ENCODE measurements around the gene CDK19.

Gene CDK19

DNA sequence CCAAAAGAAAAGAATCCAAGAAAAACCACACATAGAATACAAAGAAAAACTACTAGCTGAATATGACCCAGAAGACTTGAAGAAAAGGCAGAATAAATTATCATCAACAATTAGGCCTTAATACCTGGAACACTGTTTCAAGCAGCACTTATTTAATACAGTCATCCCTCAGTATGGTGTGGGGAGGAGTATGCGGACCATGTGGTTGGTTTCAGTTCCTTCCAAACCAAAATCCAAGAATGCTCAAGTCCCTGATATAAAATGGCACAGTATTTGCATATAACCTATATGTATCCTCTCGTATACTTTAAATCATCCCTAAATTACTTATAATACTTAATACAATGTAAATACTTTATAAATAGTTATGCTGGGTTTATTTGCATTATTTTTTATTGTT lies 16.1 kb downstream of the CDK19 start:
- Histone ChIP-seq H2BK120ac (ENCODE audit: low read depth, low read length) (no peak overlapping the region), H3K27me3 (ENCODE audit: control insufficient read depth in 1 of 2, insufficient read depth in 1 of 2, low read length in 2 of 2) (no peaks in the 10 kb centered on the region), H3K27ac (ENCODE audit: low read length, poor library complexity, severe bottlenecking) (no peak overlapping the region), H3K9me3 (ENCODE audit: control insufficient read depth, low read length) (peaks cover 4% of the 10 kb centered on the region), H2AFZ (ENCODE audit: low read depth, low read length) (no peak overlapping the region), H3K4me1 (ENCODE audit: control insufficient read depth, insufficient read depth, low read depth, low read length) (no peaks in the 10 kb centered on the region), H3K14ac (ENCODE audit: low read length in 2 of 2) (no peak overlapping the region), H3K79me1 (replicated peaks; ENCODE audit: low read length, poor library complexity, severe bottlenecking) (peaks cover 22% of the 10 kb centered on the region), H3K9ac (ENCODE audit: low read length) (no peak overlapping the region), H3K36me3 (ENCODE audit: control insufficient read depth in 1 of 2, insufficient read depth in 2 of 2, low read depth in 1 of 2, low read length in 2 of 2) (no peaks in the 10 kb centered on the region), H2BK15ac (ENCODE audit: low read depth, poor library complexity, severe bottlenecking) (no peak overlapping the region), H4K91ac (ENCODE audit: low read length) (no peak overlapping the region), H3K4ac (ENCODE audit: low read depth in 1 of 2, low read length in 2 of 2) (no peak overlapping the region), H2BK12ac (ENCODE audit: low read length in 2 of 2) (no peak overlapping the region), H2BK5ac (ENCODE audit: low read depth, low read length, poor library complexity, severe bottlenecking) (no peak overlapping the region), H4K8ac (ENCODE audit: low read length) (no peak overlapping the region), H3K23ac (ENCODE audit: low read length in 2 of 2) (no peak overlapping the region), H2AK5ac (ENCODE audit: low read length, severe bottlenecking) (no peak overlapping the region), H3K18ac (ENCODE audit: low read depth in 1 of 2, low read length in 2 of 2) (no peak overlapping the region), H3K4me2 (ENCODE audit: low read length, poor library complexity, severe bottlenecking) (no peak overlapping the region), H3K4me3 (ENCODE audit: insufficient read depth in 1 of 2, low read depth in 1 of 2, low read length in 2 of 2) (no peak overlapping the region)
- WGBS, result 100% methylated on average over 1 of the region's 2 CpGs
- DNase-seq, result no peak

DNA sequence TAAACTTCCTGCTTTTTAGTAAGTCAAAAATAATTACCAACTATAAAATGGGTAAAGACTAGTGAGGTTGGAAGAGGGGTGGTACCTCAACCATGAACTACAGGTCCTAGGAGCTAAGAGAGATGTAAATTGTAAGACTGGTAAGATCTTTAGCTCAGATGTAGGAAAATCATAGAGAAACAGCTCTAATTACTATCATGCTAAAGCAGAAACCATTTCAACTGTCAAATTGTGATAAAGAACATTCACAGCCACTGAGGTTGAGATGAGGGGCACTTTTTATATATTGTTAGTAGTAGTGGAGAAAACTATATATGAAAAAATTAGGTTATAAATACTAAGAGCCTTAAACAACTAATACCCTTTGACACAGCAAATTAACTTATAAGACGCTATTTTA lies 20.0 kb downstream of the CDK19 start:
- Histone ChIP-seq H3K4ac (ENCODE audit: low read depth in 1 of 2, low read length in 2 of 2) (no peak overlapping the region), H3K4me1 (ENCODE audit: control insufficient read depth, insufficient read depth, low read depth, low read length) (no peaks in the 10 kb centered on the region), H3K27ac (ENCODE audit: low read length, poor library complexity, severe bottlenecking) (no peak overlapping the region), H3K14ac (ENCODE audit: low read length in 2 of 2) (no peak overlapping the region), H2BK15ac (ENCODE audit: low read depth, poor library complexity, severe bottlenecking) (no peak overlapping the region), H3K27me3 (ENCODE audit: control insufficient read depth in 1 of 2, insufficient read depth in 1 of 2, low read length in 2 of 2) (no peaks in the 10 kb centered on the region), H4K91ac (ENCODE audit: low read length) (no peak overlapping the region), H2AFZ (ENCODE audit: low read depth, low read length) (no peak overlapping the region), H2BK12ac (ENCODE audit: low read length in 2 of 2) (no peak overlapping the region), H3K4me3 (ENCODE audit: insufficient read depth in 1 of 2, low read depth in 1 of 2, low read length in 2 of 2) (no peak overlapping the region), H3K9ac (ENCODE audit: low read length) (no peak overlapping the region), H3K36me3 (ENCODE audit: control insufficient read depth in 1 of 2, insufficient read depth in 2 of 2, low read depth in 1 of 2, low read length in 2 of 2) (no peaks in the 10 kb centered on the region), H3K18ac (ENCODE audit: low read depth in 1 of 2, low read length in 2 of 2) (no peak overlapping the region), H2BK120ac (ENCODE audit: low read depth, low read length) (no peak overlapping the region), H2BK5ac (ENCODE audit: low read depth, low read length, poor library complexity, severe bottlenecking) (no peak overlapping the region), H3K4me2 (ENCODE audit: low read length, poor library complexity, severe bottlenecking) (no peak overlapping the region), H3K23ac (ENCODE audit: low read length in 2 of 2) (no peak overlapping the region), H3K9me3 (ENCODE audit: control insufficient read depth, low read length) (no peaks in the 10 kb centered on the region), H4K8ac (ENCODE audit: low read length) (no peak overlapping the region), H3K79me1 (replicated peaks; ENCODE audit: low read length, poor library complexity, severe bottlenecking) (peaks cover 13% of the 10 kb centered on the region), H2AK5ac (ENCODE audit: low read length, severe bottlenecking) (no peak overlapping the region)
- WGBS, result no CpG with 5 or more reads among the region's 1 CpG
- no peak for DNase-seq

DNA sequence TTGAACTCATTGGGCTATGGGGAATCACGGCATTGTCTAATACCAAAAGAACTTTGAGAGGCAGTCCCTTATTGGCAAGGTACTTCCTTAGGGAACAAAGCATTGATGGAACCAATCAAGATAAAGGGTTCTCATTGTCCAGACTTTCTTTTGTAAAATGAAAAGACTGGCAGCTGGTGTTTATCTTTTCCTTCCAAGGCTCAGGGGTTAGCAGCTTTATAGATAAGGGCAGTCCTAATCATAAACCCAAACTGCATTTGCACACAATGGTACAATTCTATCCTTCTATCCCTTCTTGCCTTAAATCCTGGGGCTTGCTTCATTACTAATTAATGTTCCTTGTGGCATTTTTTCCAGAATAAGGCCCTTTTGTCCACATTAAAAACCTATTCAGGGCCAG lies 28.6 kb downstream of the CDK19 start:
- Histone ChIP-seq H2AK5ac (ENCODE audit: low read length, severe bottlenecking) (no peak overlapping the region), H3K79me1 (replicated peaks; ENCODE audit: low read length, poor library complexity, severe bottlenecking) (peaks cover 26% of the 10 kb centered on the region), H3K4me1 (ENCODE audit: control insufficient read depth, insufficient read depth, low read depth, low read length) (no peaks in the 10 kb centered on the region), H2BK12ac (ENCODE audit: low read length in 2 of 2) (no peak overlapping the region), H2BK15ac (ENCODE audit: low read depth, poor library complexity, severe bottlenecking) (no peak overlapping the region), H2AFZ (ENCODE audit: low read depth, low read length) (no peak overlapping the region), H3K14ac (ENCODE audit: low read length in 2 of 2) (no peak overlapping the region), H3K27me3 (ENCODE audit: control insufficient read depth in 1 of 2, insufficient read depth in 1 of 2, low read length in 2 of 2) (no peaks in the 10 kb centered on the region), H3K4ac (ENCODE audit: low read depth in 1 of 2, low read length in 2 of 2) (no peak overlapping the region), H2BK5ac (ENCODE audit: low read depth, low read length, poor library complexity, severe bottlenecking) (no peak overlapping the region), H3K18ac (ENCODE audit: low read depth in 1 of 2, low read length in 2 of 2) (no peak overlapping the region), H3K9ac (ENCODE audit: low read length) (no peak overlapping the region), H3K27ac (ENCODE audit: low read length, poor library complexity, severe bottlenecking) (no peak overlapping the region), H3K4me3 (ENCODE audit: insufficient read depth in 1 of 2, low read depth in 1 of 2, low read length in 2 of 2) (no peak overlapping the region), H3K4me2 (ENCODE audit: low read length, poor library complexity, severe bottlenecking) (no peak overlapping the region), H3K36me3 (ENCODE audit: control insufficient read depth in 1 of 2, insufficient read depth in 2 of 2, low read depth in 1 of 2, low read length in 2 of 2) (peaks cover 0 to 2% of the 10 kb centered on the region in 2 experiments), H3K9me3 (ENCODE audit: control insufficient read depth, low read length) (peaks cover 12% of the 10 kb centered on the region), H4K91ac (ENCODE audit: low read length) (no peak overlapping the region), H2BK120ac (ENCODE audit: low read depth, low read length) (no peak overlapping the region), H4K8ac (ENCODE audit: low read length) (no peak overlapping the region), H3K23ac (ENCODE audit: low read length in 2 of 2) (no peak overlapping the region)
- 97% methylated on average over 1 of the region's 1 CpG for WGBS
- DNase-seq, result no peak

DNA sequence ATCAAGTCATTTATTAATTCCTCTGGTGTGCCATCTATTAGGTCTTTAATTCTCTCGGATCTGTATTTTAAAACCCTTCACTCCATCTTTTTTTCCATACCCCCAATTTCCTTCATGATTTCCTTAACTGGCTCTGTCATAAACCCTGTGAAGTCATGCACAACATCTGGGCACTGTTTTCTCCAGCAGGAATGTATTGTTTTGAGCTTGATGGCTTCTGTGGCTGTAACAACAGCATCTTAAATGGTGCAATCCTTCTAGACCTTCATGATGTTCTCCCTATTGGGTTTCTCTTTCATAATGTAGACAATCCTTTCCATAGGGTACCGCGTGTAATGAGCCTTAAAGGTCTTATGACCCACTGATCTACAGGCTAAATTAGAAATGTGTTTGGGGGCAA lies 29.0 kb downstream of the CDK19 start:
- no peak overlapping the region for H3K14ac ChIP-seq (ENCODE audit: low read length in 2 of 2)
- H3K9ac ChIP-seq (ENCODE audit: low read length), result no peak overlapping the region
- no peaks in the 10 kb centered on the region for H3K4me1 ChIP-seq (ENCODE audit: control insufficient read depth, insufficient read depth, low read depth, low read length)
- H2BK120ac ChIP-seq (ENCODE audit: low read depth, low read length), result no peak overlapping the region
- no peak overlapping the region for H4K91ac ChIP-seq (ENCODE audit: low read length)
- H3K18ac ChIP-seq (ENCODE audit: low read depth in 1 of 2, low read length in 2 of 2), result no peak overlapping the region
- H3K4ac ChIP-seq (ENCODE audit: low read depth in 1 of 2, low read length in 2 of 2), result no peak overlapping the region
- H2BK5ac ChIP-seq (ENCODE audit: low read depth, low read length, poor library complexity, severe bottlenecking), result no peak overlapping the region
- no peak overlapping the region for H2AFZ ChIP-seq (ENCODE audit: low read depth, low read length)
- H2BK15ac ChIP-seq (ENCODE audit: low read depth, poor library complexity, severe bottlenecking), result no peak overlapping the region
- no peak overlapping the region for H2BK12ac ChIP-seq (ENCODE audit: low read length in 2 of 2)
- H2AK5ac ChIP-seq (ENCODE audit: low read length, severe bottlenecking), result no peak overlapping the region
- H4K8ac ChIP-seq (ENCODE audit: low read length), result no peak overlapping the region
- H3K4me3 ChIP-seq (ENCODE audit: insufficient read depth in 1 of 2, low read depth in 1 of 2, low read length in 2 of 2), result no peak overlapping the region
- no peaks in the 10 kb centered on the region for H3K27me3 ChIP-seq (ENCODE audit: control insufficient read depth in 1 of 2, insufficient read depth in 1 of 2, low read length in 2 of 2)
- H3K23ac ChIP-seq (ENCODE audit: low read length in 2 of 2), result no peak overlapping the region
- WGBS, result 100% methylated on average over 3 of the region's 3 CpGs
- no peak overlapping the region for H3K4me2 ChIP-seq (ENCODE audit: low read length, poor library complexity, severe bottlenecking)
- DNase-seq, result no peak
- H3K79me1 ChIP-seq (replicated peaks; ENCODE audit: low read length, poor library complexity, severe bottlenecking), result peaks cover 31% of the 10 kb centered on the region
- peaks cover 0 to 2% of the 10 kb centered on the region in 2 experiments for H3K36me3 ChIP-seq (ENCODE audit: control insufficient read depth in 1 of 2, insufficient read depth in 2 of 2, low read depth in 1 of 2, low read length in 2 of 2)
- no peak overlapping the region for H3K27ac ChIP-seq (ENCODE audit: low read length, poor library complexity, severe bottlenecking)
- H3K9me3 ChIP-seq (ENCODE audit: control insufficient read depth, low read length), result peaks cover 12% of the 10 kb centered on the region
